G401 (cell line): ENCODE data around the gene CREB5. TPM values are rescaled to one million over a fixed set of nuclear protein-coding genes. Genes with fewer than 3 reads are reported as not detected.
A peak's percentile ranks its signal among the peaks of the same experiment; 100 is the strongest.

Experiments
- DNase-seq: peaks from one replicate; pipeline ENCODE4 v3.0.0-alpha.2; 2015; ENCODE audit warnings: low spot score
- in situ Hi-C: cut with HindIII; loops from 2 replicates; pipeline ENCODE4 v1.10.0; 2016; ENCODE audit warnings: low sequenced_read_pairs, mixed read lengths
- total RNA-seq: library from RNA; depleted of rRNA; stranded (reverse); fragments of >200 nt; shearing (Covaris generic); gene quantifications from 2 replicates; pipeline ENCODE4 v1.2.3, GENCODE V29; 2014

CREB5 gene
- total RNA-seq, 1 experiment from 2014 or later = 0.20 TPM

DNA sequence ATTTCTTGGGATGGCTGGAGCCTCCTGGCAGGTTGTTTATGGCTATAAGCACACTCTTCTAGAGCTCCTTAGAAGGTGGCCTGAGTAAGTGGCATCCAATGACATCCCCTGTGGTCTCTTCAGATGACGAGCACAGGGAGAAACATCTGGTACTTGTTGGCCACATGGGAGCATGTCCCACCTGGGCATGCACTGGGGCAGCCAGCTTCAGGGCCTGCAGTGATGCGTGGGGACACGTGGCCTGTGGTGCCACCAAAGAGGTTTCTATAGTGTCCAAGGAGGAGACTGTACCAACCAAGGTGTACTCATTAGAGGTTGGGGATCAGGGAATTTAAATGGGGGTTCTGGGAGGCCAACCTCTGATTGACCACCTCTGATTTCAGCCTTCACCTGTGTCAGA lies 420.4 kb downstream of the CREB5 start:
- in situ Hi-C loops = no loop called here
- DNase-seq = no peak

- in situ Hi-C loops = no loop called here
- no peak for DNase-seq
Observed at GRCh38 chr7:28835800-28836199, 423.5 kb downstream of the CREB5 start.

- DNase-seq = no peak
- in situ Hi-C loops = no loop called here
Observed at GRCh38 chr7:28836716-28837115, 424.4 kb downstream of the CREB5 start.

DNA sequence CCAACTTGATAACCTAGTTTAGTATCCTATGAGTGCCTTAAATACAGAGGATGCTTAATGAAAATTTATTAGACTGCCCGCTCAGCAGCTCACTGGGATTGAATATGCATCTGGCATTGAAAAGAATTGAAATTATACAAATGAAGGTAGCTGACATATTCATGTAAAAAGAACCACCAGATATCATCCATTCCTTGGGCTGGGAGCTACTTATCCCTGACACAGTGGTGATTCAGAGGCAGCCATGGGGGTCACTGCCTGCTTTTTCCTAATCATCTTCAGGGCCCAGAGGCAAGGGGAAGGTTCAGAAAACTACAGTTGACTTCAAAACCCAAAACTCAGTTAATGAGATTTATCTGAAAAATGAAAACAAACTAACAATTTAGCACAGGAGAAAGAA lies 424.9 kb downstream of the CREB5 start:
- in situ Hi-C loops = no loop called here
- DNase-seq = no peak

DNA sequence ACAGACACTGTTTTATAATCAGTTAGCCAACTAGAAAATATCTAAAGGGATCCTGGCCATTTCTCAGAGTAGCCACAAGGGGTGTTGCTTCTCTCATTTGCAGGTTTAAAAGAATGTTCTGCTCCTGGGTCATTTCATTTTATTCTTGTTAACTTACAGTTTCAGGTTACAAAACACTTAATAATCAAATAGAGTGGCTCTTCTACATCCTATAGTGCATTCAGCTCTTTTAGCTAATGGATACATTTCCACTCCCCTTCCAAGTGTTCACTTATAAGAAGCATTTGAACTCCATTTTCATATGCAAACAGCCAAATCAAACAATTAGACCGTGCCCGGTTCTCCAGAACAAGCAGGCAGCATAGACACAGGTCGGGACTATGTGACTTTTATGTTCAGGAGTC lies 428.3 kb downstream of the CREB5 start:
- in situ Hi-C loops = no loop called here
- DNase-seq = no peak

- in situ Hi-C loops = no loop called here
- no peak for DNase-seq
Observed at GRCh38 chr7:28841766-28842165, 429.4 kb downstream of the CREB5 start.

- in situ Hi-C loops = no loop called here
- no peak for DNase-seq
Observed at GRCh38 chr7:28842769-28843295, 430.5 kb downstream of the CREB5 start.

- DNase-seq = no peak
- in situ Hi-C loops = no loop called here
Observed at GRCh38 chr7:28845106-28845505, 432.8 kb downstream of the CREB5 start.

- DNase-seq = no peak
- in situ Hi-C loops = no loop called here
Observed at GRCh38 chr7:28847176-28847575, 434.9 kb downstream of the CREB5 start.

- DNase-seq = no peak
- in situ Hi-C loops = no loop called here
Observed at GRCh38 chr7:28847681-28848080, 435.4 kb downstream of the CREB5 start.

GRCh38 chr7:28848906-28849305 lies 436.6 kb downstream of the CREB5 start:
- DNase-seq = no peak
- in situ Hi-C loops = no loop called here

DNA sequence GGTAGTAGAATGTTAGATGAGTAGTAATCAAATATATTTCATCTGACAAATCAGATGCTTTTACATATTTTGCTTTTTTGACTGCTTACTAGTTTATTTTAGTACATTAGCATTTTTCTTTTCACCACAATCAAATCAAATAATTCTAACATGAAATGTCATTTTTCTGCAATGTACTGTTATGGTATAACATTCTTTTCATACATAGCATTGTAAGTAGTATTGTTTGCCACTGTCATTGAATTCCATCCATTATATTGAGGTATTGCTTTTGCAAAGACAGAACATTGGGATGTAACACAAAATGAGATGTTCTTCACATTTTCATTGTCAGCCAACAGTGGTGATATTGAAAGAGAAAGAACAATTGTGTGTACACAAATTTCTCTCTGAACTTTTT lies 438.4 kb downstream of the CREB5 start:
- DNase-seq = no peak
- in situ Hi-C loops = no loop called here

GRCh38 chr7:28853150-28853549 lies 440.8 kb downstream of the CREB5 start:
- in situ Hi-C loops = no loop called here
- DNase-seq = peak; percentile 10

- in situ Hi-C loops = no loop called here
Observed at GRCh38 chr7:28853834-28854749, 441.8 kb downstream of the CREB5 start.

GRCh38 chr7:28854750-28855074 lies 442.4 kb downstream of the CREB5 start:
- in situ Hi-C loops = no loop called here
- no peak for DNase-seq

More at GRCh38 chr7:28853834-28854749, 441.8 kb downstream of the CREB5 start:
- peak; percentile 74 for DNase-seq

GRCh38 chr7:28855538-28856217 lies 443.4 kb downstream of the CREB5 start:
- DNase-seq = no peak
- in situ Hi-C loops = no loop called here

DNA sequence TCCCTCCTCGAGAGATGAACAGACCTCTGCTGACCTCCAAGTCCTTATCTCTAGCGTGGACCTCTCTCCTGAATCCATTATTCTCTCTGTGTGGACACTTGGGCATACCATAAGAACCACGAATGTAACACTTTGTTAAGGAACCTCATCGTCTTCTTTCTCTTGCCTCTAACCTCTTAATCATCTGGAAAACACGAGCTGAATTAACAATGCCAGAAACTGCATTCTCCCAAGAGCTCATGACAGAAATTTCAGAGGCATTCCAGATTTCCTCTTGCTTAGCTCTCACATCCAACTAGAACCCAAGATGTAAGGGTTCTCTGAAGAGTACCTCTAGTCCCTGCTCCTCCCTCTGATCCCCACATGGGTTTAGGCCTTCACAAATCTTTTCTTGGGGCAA lies 444.3 kb downstream of the CREB5 start:
- DNase-seq = no peak
- in situ Hi-C loops = no loop called here

- DNase-seq = no peak
- in situ Hi-C loops = no loop called here
Observed at GRCh38 chr7:28858206-28858605, 445.9 kb downstream of the CREB5 start.

- in situ Hi-C loops = no loop called here
- DNase-seq = no peak
Observed at GRCh38 chr7:28858895-28859294, 446.6 kb downstream of the CREB5 start.

- in situ Hi-C loops = no loop called here
- DNase-seq = no peak
Observed at GRCh38 chr7:28861825-28862224, 449.5 kb downstream of the CREB5 start.
